ENCODE data around the gene CADPS2. TPM values are rescaled to one million over a fixed set of nuclear protein-coding genes. Genes with fewer than 3 reads are reported as not detected.

Gene CADPS2
- total RNA-seq, 2 experiments from 2014 or later = not detected

GRCh38 chr7:122298131-122298530 lies 588.1 kb downstream of the CADPS2 start:
- H3K27ac ChIP-seq (ENCODE audit: low read depth, low read length, poor library complexity, severe bottlenecking) = no peak overlapping the region
- H3K4me1 ChIP-seq (ENCODE audit: insufficient read depth, low read length, poor library complexity, severe bottlenecking) = no peaks in the 10 kb centered on the region
- TF ChIP-seq, protein P1, sequence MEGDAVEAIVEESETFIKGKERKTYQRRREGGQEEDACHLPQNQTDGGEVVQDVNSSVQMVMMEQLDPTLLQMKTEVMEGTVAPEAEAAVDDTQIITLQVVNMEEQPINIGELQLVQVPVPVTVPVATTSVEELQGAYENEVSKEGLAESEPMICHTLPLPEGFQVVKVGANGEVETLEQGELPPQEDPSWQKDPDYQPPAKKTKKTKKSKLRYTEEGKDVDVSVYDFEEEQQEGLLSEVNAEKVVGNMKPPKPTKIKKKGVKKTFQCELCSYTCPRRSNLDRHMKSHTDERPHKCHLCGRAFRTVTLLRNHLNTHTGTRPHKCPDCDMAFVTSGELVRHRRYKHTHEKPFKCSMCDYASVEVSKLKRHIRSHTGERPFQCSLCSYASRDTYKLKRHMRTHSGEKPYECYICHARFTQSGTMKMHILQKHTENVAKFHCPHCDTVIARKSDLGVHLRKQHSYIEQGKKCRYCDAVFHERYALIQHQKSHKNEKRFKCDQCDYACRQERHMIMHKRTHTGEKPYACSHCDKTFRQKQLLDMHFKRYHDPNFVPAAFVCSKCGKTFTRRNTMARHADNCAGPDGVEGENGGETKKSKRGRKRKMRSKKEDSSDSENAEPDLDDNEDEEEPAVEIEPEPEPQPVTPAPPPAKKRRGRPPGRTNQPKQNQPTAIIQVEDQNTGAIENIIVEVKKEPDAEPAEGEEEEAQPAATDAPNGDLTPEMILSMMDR (conservative IDR thresholded peaks at IDR 0.05; ENCODE audit: low read length) = no peak
- TF ChIP-seq EZH2phosphoT487 (IDR thresholded peaks at IDR 0.05; ENCODE audit: borderline replicate concordance, low read depth, low read length) = no peak
- H3K4me2 ChIP-seq (ENCODE audit: low read length) = no peak overlapping the region
- CTCF ChIA-PET (ENCODE audit: unreplicated experiment) = no interaction called here
- no peaks in the 10 kb centered on the region for H4K20me1 ChIP-seq (ENCODE audit: insufficient read depth, low read length)
- DNase-seq (ENCODE audit: low spot score) = no peak
- no peak overlapping the region for H3K4me3 ChIP-seq (ENCODE audit: low read depth, low read length, poor library complexity, severe bottlenecking)
- POLR2A ChIA-PET = no interaction called here
- BruUV-seq (replicated peaks) = no TSS peak
- no peaks in the 10 kb centered on the region for H3K36me3 ChIP-seq (ENCODE audit: insufficient read depth, low read length)
- H2AFZ ChIP-seq (ENCODE audit: low read length) = no peak overlapping the region
- intact Hi-C loops (cut with micrococcal nuclease; ENCODE audit: unreplicated experiment) = no loop called here
- no peaks in the 10 kb centered on the region for H3K9me3 ChIP-seq (ENCODE audit: low read length)
- H3K9me2 ChIP-seq (ENCODE audit: insufficient read depth, low read length) = no peaks in the 10 kb centered on the region
- no peaks in the 10 kb centered on the region for H3K79me2 ChIP-seq (ENCODE audit: insufficient read depth, low read depth, low read length)

DNA sequence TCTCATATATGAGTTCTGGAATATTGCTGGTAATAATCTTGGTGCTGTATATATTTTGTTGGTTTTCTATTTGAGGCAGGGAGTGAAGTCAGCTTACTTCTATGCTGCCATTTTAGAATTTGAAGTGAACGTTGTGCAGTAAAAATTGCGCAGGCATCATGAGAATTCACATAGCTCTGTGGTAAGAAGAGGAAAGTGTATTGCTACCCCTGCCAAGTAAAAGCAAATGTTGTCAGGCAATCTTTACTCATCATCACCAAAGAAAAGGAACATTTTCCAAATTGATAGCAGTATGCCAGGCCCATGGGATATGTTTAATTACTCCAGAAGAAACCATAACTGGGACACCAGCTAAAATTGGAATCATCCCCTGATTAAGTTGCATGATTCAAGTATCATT lies 595.1 kb downstream of the CADPS2 start:
- Histone ChIP-seq H3K9me3 (ENCODE audit: low read length) (no peaks in the 10 kb centered on the region), H3K4me2 (ENCODE audit: low read length) (no peak overlapping the region), H3K4me1 (ENCODE audit: insufficient read depth, low read length, poor library complexity, severe bottlenecking) (no peaks in the 10 kb centered on the region), H3K4me3 (ENCODE audit: low read depth, low read length, poor library complexity, severe bottlenecking) (no peak overlapping the region), H3K9me2 (ENCODE audit: insufficient read depth, low read length) (no peaks in the 10 kb centered on the region), H2AFZ (ENCODE audit: low read length) (no peak overlapping the region), H4K20me1 (ENCODE audit: insufficient read depth, low read length) (no peaks in the 10 kb centered on the region), H3K36me3 (ENCODE audit: insufficient read depth, low read length) (no peaks in the 10 kb centered on the region), H3K27ac (ENCODE audit: low read depth, low read length, poor library complexity, severe bottlenecking) (no peak overlapping the region), H3K79me2 (ENCODE audit: insufficient read depth, low read depth, low read length) (no peaks in the 10 kb centered on the region)
- CTCF ChIA-PET (ENCODE audit: unreplicated experiment) = no interaction called here
- DNase-seq (ENCODE audit: low spot score) = no peak
- POLR2A ChIA-PET = no interaction called here
- no TSS peak for BruUV-seq (replicated peaks)
- TF ChIP-seq EZH2phosphoT487 (IDR thresholded peaks at IDR 0.05; ENCODE audit: borderline replicate concordance, low read depth, low read length) = no peak
- TF ChIP-seq, protein P1 (conservative IDR thresholded peaks at IDR 0.05; ENCODE audit: low read length) = no peak
- intact Hi-C loops (cut with micrococcal nuclease; ENCODE audit: unreplicated experiment) = no loop called here

- no TSS peak for BruUV-seq (replicated peaks)
- no peaks in the 10 kb centered on the region for H3K9me3 ChIP-seq (ENCODE audit: low read length)
- intact Hi-C loops (cut with micrococcal nuclease; ENCODE audit: unreplicated experiment) = no loop called here
- no peak overlapping the region for H3K27ac ChIP-seq (ENCODE audit: low read depth, low read length, poor library complexity, severe bottlenecking)
- no peak overlapping the region for H3K4me3 ChIP-seq (ENCODE audit: low read depth, low read length, poor library complexity, severe bottlenecking)
- TF ChIP-seq, protein P1 (conservative IDR thresholded peaks at IDR 0.05; ENCODE audit: low read length) = no peak
- TF ChIP-seq EZH2phosphoT487 (IDR thresholded peaks at IDR 0.05; ENCODE audit: borderline replicate concordance, low read depth, low read length) = no peak
- POLR2A ChIA-PET = interaction anchor here (0.7 kb wide), 1 partner anchor 1647 kb away, joined by 3 read pairs; no protein-coding TSS in a partner anchor
- no peaks in the 10 kb centered on the region for H3K4me1 ChIP-seq (ENCODE audit: insufficient read depth, low read length, poor library complexity, severe bottlenecking)
- H3K4me2 ChIP-seq (ENCODE audit: low read length) = no peak overlapping the region
- DNase-seq (ENCODE audit: low spot score) = no peak
- CTCF ChIA-PET (ENCODE audit: unreplicated experiment) = no interaction called here
- no peaks in the 10 kb centered on the region for H3K79me2 ChIP-seq (ENCODE audit: insufficient read depth, low read depth, low read length)
- H3K9me2 ChIP-seq (ENCODE audit: insufficient read depth, low read length) = no peaks in the 10 kb centered on the region
- no peaks in the 10 kb centered on the region for H3K36me3 ChIP-seq (ENCODE audit: insufficient read depth, low read length)
- no peak overlapping the region for H2AFZ ChIP-seq (ENCODE audit: low read length)
- no peaks in the 10 kb centered on the region for H4K20me1 ChIP-seq (ENCODE audit: insufficient read depth, low read length)
These were observed 595.8 kb downstream of the CADPS2 start for GRCh38 chr7:122290476-122290875.
